LNCaP clone FGC (cell line): ENCODE measurements around the gene RAP1GAP2.

Source experiments
- DNase-seq: peaks from one replicate; pipeline ENCODE4 v3.0.0-alpha.2; 2011; ENCODE audit warnings: low read depth
- H3K4me3 ChIP-seq: 2 replicates; pipeline ENCODE4 v1.5.1; 2011; ENCODE audit warnings: mild to moderate bottlenecking, low read depth, low read length, control low read depth
- CTCF ChIP-seq: IDR thresholded peaks from 2 replicates; pipeline ENCODE4 v1.5.1; 2012; ENCODE audit warnings: mild to moderate bottlenecking; ENCODE audit not compliant: control insufficient read depth, insufficient read depth; ENCODE audit errors: extremely low read depth

RAP1GAP2 gene

GRCh38 chr17:2937331-2938003, 141.2 kb downstream of the RAP1GAP2 start:
- no peak for TF ChIP-seq CTCF
- H3K4me3 ChIP-seq: no peak overlapping the region
- no peak for DNase-seq

DNA sequence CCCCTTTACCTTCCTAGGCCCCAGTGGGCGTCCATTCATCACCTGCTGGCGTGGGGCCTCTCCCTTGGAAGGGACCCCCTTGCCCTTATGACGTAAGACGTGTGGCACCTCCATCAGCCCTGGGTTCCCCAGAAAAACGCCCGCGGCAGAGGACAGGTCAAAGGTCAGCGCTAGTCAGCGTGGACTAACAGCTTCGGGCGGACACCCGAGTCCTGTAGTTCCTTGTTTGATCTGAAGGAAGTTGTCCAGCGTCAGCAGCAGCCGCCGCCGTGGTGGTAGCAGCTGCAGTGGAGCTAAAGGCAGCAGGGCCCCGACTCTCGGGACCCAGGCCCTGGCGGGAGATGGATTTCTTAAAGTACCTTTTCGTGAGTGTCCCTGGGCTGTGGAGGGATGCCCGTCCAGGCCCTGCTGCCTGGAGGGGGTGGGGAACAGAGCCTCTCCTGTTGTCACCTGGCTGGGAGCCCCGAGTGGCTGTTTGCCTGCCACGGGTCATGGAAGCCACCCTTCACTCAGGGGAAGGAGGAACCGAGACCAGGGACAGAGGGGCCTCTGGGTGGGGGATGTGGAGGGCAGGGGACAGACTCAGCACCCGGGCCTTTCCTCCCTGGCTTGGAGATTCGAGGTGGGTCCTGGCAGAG, 143.6 kb downstream of the RAP1GAP2 start:
- H3K4me3 ChIP-seq: no peak overlapping the region
- no peak for TF ChIP-seq CTCF
- no peak for DNase-seq

- DNase-seq: no peak
- TF ChIP-seq CTCF: no peak
- no peak overlapping the region for H3K4me3 ChIP-seq
Observed at GRCh38 chr17:2940352-2940751, 144.1 kb downstream of the RAP1GAP2 start.

DNA sequence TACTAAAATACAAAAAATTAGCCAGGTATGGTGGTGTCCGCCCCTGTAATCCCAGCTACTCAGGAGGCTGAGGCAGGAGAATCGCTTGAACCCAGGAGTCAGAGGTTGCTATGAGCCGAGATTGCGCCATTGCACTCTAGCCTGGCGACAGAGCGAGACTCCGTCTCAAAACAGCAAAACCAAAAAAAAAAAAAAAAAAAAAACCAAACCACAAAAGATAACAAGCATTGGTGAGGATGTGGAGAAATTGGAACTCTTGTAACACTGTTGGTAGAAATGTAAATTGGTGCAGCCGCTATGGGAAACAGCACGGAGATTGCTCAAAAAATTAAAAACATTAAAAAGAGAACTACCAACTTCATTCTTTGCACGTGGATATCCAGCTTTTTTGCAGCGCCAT, 147.7 kb downstream of the RAP1GAP2 start:
- no peak for TF ChIP-seq CTCF
- DNase-seq: no peak

DNA sequence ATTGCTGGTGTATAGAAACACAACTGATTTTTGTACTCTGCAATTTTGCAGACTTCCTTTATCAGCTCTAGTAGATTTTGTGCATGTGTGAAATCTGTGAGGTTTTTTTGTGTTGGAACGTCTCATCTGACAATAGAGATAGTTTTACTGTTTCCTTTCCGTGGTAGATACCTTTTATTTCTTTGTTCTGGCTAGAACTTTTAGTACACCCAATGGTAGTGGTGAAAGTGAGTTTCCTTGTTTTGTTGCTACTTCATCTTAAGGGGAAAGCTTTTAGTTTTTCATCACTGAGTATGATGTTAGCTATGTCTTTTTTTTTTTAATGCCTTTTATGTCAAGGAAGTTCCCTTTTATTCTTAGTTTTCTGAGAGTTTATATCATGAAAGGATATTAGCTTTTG, 149.1 kb downstream of the RAP1GAP2 start:
- no peak overlapping the region for H3K4me3 ChIP-seq
- TF ChIP-seq CTCF: no peak
- DNase-seq: no peak

More for the DNA sequence above, 147.7 kb downstream of the RAP1GAP2 start:
- no peak overlapping the region for H3K4me3 ChIP-seq

GRCh38 chr17:2946144-2946543, 149.9 kb downstream of the RAP1GAP2 start:
- DNase-seq: no peak
- H3K4me3 ChIP-seq: no peak overlapping the region
- no peak for TF ChIP-seq CTCF

- TF ChIP-seq CTCF: no peak
- no peak overlapping the region for H3K4me3 ChIP-seq
- DNase-seq: no peak
Observed at GRCh38 chr17:2947588-2947950, 151.3 kb downstream of the RAP1GAP2 start.
